ENCODE measurements around the gene TNFRSF21.

DNA sequence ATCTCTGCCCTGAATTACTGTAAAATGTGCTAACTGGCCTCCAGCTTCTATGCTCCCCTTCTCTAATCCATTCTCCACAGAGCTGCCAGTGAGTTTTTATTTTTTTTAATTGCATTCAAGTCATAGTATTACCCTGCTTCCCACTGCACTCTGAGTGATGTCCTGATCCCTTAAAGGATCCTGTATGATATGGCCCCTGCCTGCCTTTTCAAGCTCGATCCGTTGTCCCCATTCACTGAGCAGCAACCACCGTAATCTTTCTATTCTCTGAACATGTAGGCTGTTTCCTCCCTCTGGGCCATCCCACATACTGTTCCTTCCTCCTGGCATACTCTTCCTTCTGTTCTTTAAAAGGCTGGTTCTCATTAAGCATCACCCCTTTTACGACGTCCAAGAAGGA is 9.3 kb downstream of the TNFRSF21 start:
- TF ChIP-seq POLR2A (IDR thresholded peaks at IDR 0.05; ENCODE audit: low read depth, low read length) = no peak
- no peak for TF ChIP-seq TAF1 (IDR thresholded peaks at IDR 0.05; ENCODE audit: borderline replicate concordance, low read depth, low read length)
- no peak for TF ChIP-seq POLR2AphosphoS5 (IDR thresholded peaks at IDR 0.05; ENCODE audit: low read depth, low read length)

All from GM12892 (cell line).